HEK293 (cell line): ENCODE results near the gene MRPL20.

Experiments used
- CTCF ChIP-seq: fragments of 450-650 bp; formaldehyde crosslinking; IDR thresholded peaks from 2 replicates; pipeline ENCODE4 v1.5.1; 2016; ENCODE audit warnings: missing biosample characterization, missing genetic modification characterization
- INSM2 ChIP-seq: fragments of 450-650 bp; formaldehyde crosslinking; IDR thresholded peaks from 2 replicates; pipeline ENCODE4 v1.5.1; 2016; ENCODE audit warnings: missing biosample characterization, missing genetic modification characterization
- ZBTB26 ChIP-seq: fragments of 450-650 bp; formaldehyde crosslinking; optimal IDR thresholded peaks from 2 replicates; pipeline ENCODE3; 2016; ENCODE audit warnings: missing biosample characterization, mild to moderate bottlenecking, missing genetic modification characterization
- ZNF146 ChIP-seq: fragments of 450-650 bp; formaldehyde crosslinking; IDR thresholded peaks from 2 replicates; pipeline ENCODE4 v1.5.1; 2016; ENCODE audit warnings: missing biosample characterization, missing genetic modification characterization
- ZNF350 ChIP-seq: fragments of 450-650 bp; formaldehyde crosslinking; IDR thresholded peaks from 2 replicates; pipeline ENCODE4 v1.5.0; 2017; ENCODE audit warnings: missing biosample characterization, mild to moderate bottlenecking, missing genetic modification characterization
- ZNF513 ChIP-seq: fragments of 450-650 bp; IDR thresholded peaks from 2 replicates; pipeline ENCODE4 v1.5.1; 2018; ENCODE audit warnings: missing biosample characterization, missing genetic modification characterization
- ZNF707 ChIP-seq: fragments of 450-650 bp; formaldehyde crosslinking; IDR thresholded peaks from 2 replicates; pipeline ENCODE4 v1.5.1; 2016; ENCODE audit warnings: missing biosample characterization, missing genetic modification characterization

- no peak for TF ChIP-seq ZNF707
- no peak for TF ChIP-seq ZNF350 (tag by site-specific recombination)
- TF ChIP-seq INSM2 (tag by site-specific recombination), result no peak
- TF ChIP-seq CTCF (tag by site-specific recombination), result no peak
- peak; percentile 37 for TF ChIP-seq ZBTB26 (tag by site-specific recombination)
- no peak for TF ChIP-seq ZNF513
- no peak for TF ChIP-seq ZNF146 (tag by site-specific recombination)
These were observed 52.5 kb downstream of the MRPL20 start for GRCh38 chr1:1354271-1355247.
